Panc1 (cell line): Measurements from ENCODE around the gene CARF. TPM values are rescaled to one million over a fixed set of nuclear protein-coding genes. Genes with fewer than 3 reads are reported as not detected.

Experiments
- ATAC-seq: fragments of 200-7000 bp; cut with Tn5 transposase; 2 replicates; pipeline ENCODE4 v1.9.1; 2020; ENCODE audit warnings: mild to moderate bottlenecking, moderate library complexity
- BruUV-seq: library from RNA; stranded (reverse); fragments of 400-500 nt; replicated peaks from 2 replicates; lab custom pipeline; 2021; lab: Mats Ljungman, UMichigan
- CTCF ChIA-PET: fragments of 300-600 bp; sonication (Branson Sonifier 250); formaldehyde crosslinking; loops from one replicate; lab custom pipeline; 2022; ENCODE audit warnings: antibody characterized with exemption; lab: Charles Lee
- POLR2A ChIA-PET: fragments of 300-600 bp; sonication (Branson Sonifier 250); formaldehyde crosslinking; loops from one replicate; lab custom pipeline; 2022; ENCODE audit warnings: antibody characterized with exemption; lab: Charles Lee
- DNase-seq: peaks from one replicate; pipeline ENCODE4 v3.0.0-alpha.2; 2010; ENCODE audit warnings: low read depth, low spot score
- H3K27ac ChIP-seq: 2 replicates; pipeline ENCODE4 v1.5.1; 2011; ENCODE audit warnings: mild to moderate bottlenecking, low read length, inconsistent platforms
- H3K27me3 ChIP-seq: fragments of 200-500 bp; sonication (Bioruptor generic); 2 replicates; pipeline ENCODE4 v1.6.0; 2014; ENCODE audit warnings: low read length, inconsistent platforms; ENCODE audit not compliant: control insufficient read depth, insufficient read depth
- H3K36me3 ChIP-seq: fragments of 200-500 bp; sonication (Bioruptor generic); 2 replicates; pipeline ENCODE4 v1.5.1; 2014; ENCODE audit warnings: inconsistent platforms, mild to moderate bottlenecking, low read length, moderate library complexity; ENCODE audit not compliant: control insufficient read depth, insufficient read depth
- H3K4me1 ChIP-seq: 2 replicates; pipeline ENCODE4 v1.5.1; 2011; ENCODE audit warnings: inconsistent platforms, mild to moderate bottlenecking, low read length, moderate library complexity; ENCODE audit not compliant: control insufficient read depth, insufficient read depth
- H3K4me3 ChIP-seq, 2 experiments: 2 replicates each; pipeline ENCODE4 v1.5.1; 2011 to 2012; ENCODE audit warnings: low read depth in 2 of 2, low read length in 2 of 2, mild to moderate bottlenecking in 2 of 2, inconsistent platforms in 1 of 2, moderate library complexity in 1 of 2
- H3K9me3 ChIP-seq: fragments of 200-500 bp; sonication (Bioruptor generic); 2 replicates; pipeline ENCODE4 v1.5.1; 2014; ENCODE audit warnings: low read depth, mild to moderate bottlenecking, inconsistent platforms, low read length, moderate library complexity; ENCODE audit not compliant: control insufficient read depth, insufficient read depth
- CTCF ChIP-seq: fragments of 450-650 bp; IDR thresholded peaks from 2 replicates; pipeline ENCODE4 v1.5.1; 2017; ENCODE audit warnings: mild to moderate bottlenecking
- POLR2AphosphoS5 ChIP-seq: IDR thresholded peaks from 2 replicates; pipeline ENCODE4 v1.6.1; 2012; ENCODE audit warnings: mild to moderate bottlenecking, low read depth, low read length, moderate library complexity
- REST ChIP-seq, 2 experiments: IDR thresholded peaks; 2 replicates each; pipeline ENCODE4 v1.6.1; 2011 to 2012; ENCODE audit warnings: low read depth in 2 of 2, control low read depth in 1 of 2, low read length in 1 of 2, mild to moderate bottlenecking in 1 of 2, moderate library complexity in 1 of 2; ENCODE audit not compliant: insufficient read depth in 1 of 2
- SIN3A ChIP-seq: IDR thresholded peaks from 2 replicates; pipeline ENCODE4 v1.6.1; 2012; ENCODE audit warnings: low read depth, mild to moderate bottlenecking, low read length, moderate library complexity, borderline replicate concordance; ENCODE audit not compliant: insufficient read depth
- TCF7L2 ChIP-seq: IDR thresholded peaks from 2 replicates; pipeline ENCODE4 v1.6.1; 2011; ENCODE audit warnings: mild to moderate bottlenecking, low read depth, low read length, inconsistent platforms
- in situ Hi-C: cut with HindIII; loops from 2 replicates; pipeline ENCODE4 v1.10.0; 2016; ENCODE audit warnings: low sequenced_read_pairs, low pct_unique_long_range_greater_than_20kb
- intact Hi-C: fragments of 100-400 bp; cut with micrococcal nuclease; formaldehyde crosslinking; loops from one replicate; pipeline ENCODE4 v1.10.0; 2022; ENCODE audit not compliant: unreplicated experiment
- total RNA-seq: library from RNA; stranded (reverse); gene quantifications from one replicate; pipeline ENCODE4 v1.2.1, GENCODE V29; 2021; ENCODE audit not compliant: unreplicated experiment

The CARF gene
- total RNA-seq, 1 experiment from 2014 or later = 8.0 TPM

GRCh38 chr2:202881570-202881969 is 30.5 kb upstream of the CARF start:
- CTCF ChIA-PET = no interaction called here

DNA sequence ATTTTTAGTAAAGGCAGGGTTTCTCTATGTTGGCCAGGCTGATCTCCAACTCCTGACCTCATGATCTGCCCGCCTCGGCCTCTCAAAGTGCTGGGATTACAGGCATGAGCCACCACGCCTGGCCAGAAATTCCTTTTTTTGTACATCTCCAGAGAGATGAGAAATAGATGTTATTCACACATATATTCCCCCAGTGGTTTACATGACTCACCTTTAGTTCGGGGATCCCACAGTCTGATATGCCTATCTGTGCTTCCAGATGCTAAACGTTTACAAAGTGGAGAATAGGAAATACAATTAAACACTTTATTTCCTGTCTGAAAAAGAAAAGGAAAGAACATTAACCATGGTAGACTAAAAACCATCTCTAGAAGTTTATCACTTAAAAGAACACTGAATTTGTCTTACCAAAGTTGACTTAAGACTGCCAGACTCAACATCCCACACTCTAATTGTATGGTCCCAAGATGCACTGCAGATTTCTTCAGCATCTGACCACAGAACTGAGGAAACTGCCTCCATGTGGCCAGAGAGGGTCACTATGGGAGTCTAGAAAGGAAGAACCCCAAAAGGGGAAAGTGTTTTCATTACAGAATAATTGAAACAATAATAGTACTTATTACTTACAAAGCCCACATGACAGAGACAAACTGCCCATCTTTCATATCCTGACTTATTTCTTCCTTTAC is 27.9 kb upstream of the CARF start:
- intact Hi-C loops = no loop called here
- in situ Hi-C loops = no loop called here
- CTCF ChIA-PET = no interaction called here
- 0 out of 2 replicates have a peak, but pooled peaks cover 8% of the 10 kb centered on the region for H3K36me3 ChIP-seq
- BruUV-seq = TSS peak; percentile 40
- no peaks in the 10 kb centered on the region for H3K9me3 ChIP-seq
- DNase-seq = no peak
- ATAC-seq = no peak
- no peak for TF ChIP-seq TCF7L2
- no peak for TF ChIP-seq SIN3A
- TF ChIP-seq CTCF = no peak
- TF ChIP-seq POLR2AphosphoS5 = no peak
- TF ChIP-seq REST (IDR thresholded peaks at IDR 0.05; ENCODE audit: insufficient read depth in 1 of 2, low read depth in 2 of 2, low read length in 1 of 2) = no peak
- H3K4me3 ChIP-seq = no peak overlapping the region
- POLR2A ChIA-PET = no interaction called here
- H3K27me3 ChIP-seq = no peaks in the 10 kb centered on the region
- H3K27ac ChIP-seq = no peak overlapping the region
- H3K4me1 ChIP-seq = no peaks in the 10 kb centered on the region

More at GRCh38 chr2:202881570-202881969, 30.5 kb upstream of the CARF start:
- Histone ChIP-seq H3K4me3 (no peak overlapping the region), H3K9me3 (no peaks in the 10 kb centered on the region), H3K27me3 (no peaks in the 10 kb centered on the region), H3K27ac (no peak overlapping the region), H3K4me1 (no peaks in the 10 kb centered on the region), H3K36me3 (0 out of 2 replicates have a peak, but pooled peaks cover 8% of the 10 kb centered on the region)
- POLR2A ChIA-PET = no interaction called here
- in situ Hi-C loops = no loop called here
- no peak for ATAC-seq
- BruUV-seq = no TSS peak
- no peak for TF ChIP-seq REST (IDR thresholded peaks at IDR 0.05; ENCODE audit: insufficient read depth in 1 of 2, low read depth in 2 of 2, low read length in 1 of 2)
- TF ChIP-seq POLR2AphosphoS5 = no peak
- TF ChIP-seq SIN3A = no peak
- no peak for DNase-seq
- intact Hi-C loops = no loop called here
